A549 (cell line): ENCODE measurements around the gene CLCN3. TPM values are rescaled to one million over a fixed set of nuclear protein-coding genes. Genes with fewer than 3 reads are reported as not detected.

Experiments
- ATAC-seq, 2 experiments: fragments of 200-7000 bp in 1 of 2; fragments of >200 bp in 1 of 2; cut with Nextera tagmentation in 1 of 2; cut with Tn5 transposase in 1 of 2; 3 replicates each; pipeline versions ENCODE4 v1.8.0 to v1.9.1; 2018 to 2020; ENCODE audit warnings: mild to moderate bottlenecking in 1 of 2, moderate library complexity in 1 of 2
- CTCF ChIA-PET: fragments of 300-600 bp; sonication (Branson Sonifier 250); formaldehyde crosslinking; extraction: SDS; loops from one replicate; lab custom pipeline; 2021; ENCODE audit warnings: antibody characterized with exemption, inconsistent platforms; lab: Yijun Ruan, JAX
- POLR2A ChIA-PET: fragments of 350-600 bp; formaldehyde crosslinking; extraction: SDS; loops from one replicate; lab custom pipeline; 2021; ENCODE audit warnings: antibody characterized with exemption, inconsistent platforms; lab: Yijun Ruan, JAX
- DNase-seq, 2 experiments: peaks; one replicate each; pipeline versions ENCODE4 v3.0.0 to v3.0.0-alpha.2; 2011 to 2016; ENCODE audit warnings: low read depth in 1 of 2, low spot score in 1 of 2
- FAIRE-seq: peaks from 2 replicates; lab custom pipeline; 2011; peaks lifted over from hg19 to GRCh38; lab: Jason Lieb, UNC
- H3K27ac ChIP-seq, 2 experiments: fragments of >200 bp; sonication (Bioruptor Twin); formaldehyde crosslinking; 3 replicates each; pipeline ENCODE4 v1.5.1; 2016 to 2017
- H3K4me1 ChIP-seq: fragments of >200 bp; sonication (Bioruptor Twin); formaldehyde crosslinking; 3 replicates; pipeline ENCODE4 v1.6.1; 2016
- H3K4me2 ChIP-seq: fragments of >200 bp; sonication (Bioruptor Twin); formaldehyde crosslinking; 3 replicates; pipeline ENCODE4 v1.6.1; 2016
- H3K4me3 ChIP-seq: fragments of >200 bp; sonication (Bioruptor Twin); formaldehyde crosslinking; 3 replicates; pipeline ENCODE4 v1.5.1; 2016
- H3K9me3 ChIP-seq: fragments of >200 bp; sonication (Bioruptor Twin); formaldehyde crosslinking; 3 replicates; pipeline ENCODE4 v1.6.1; 2016
- CBX8 ChIP-seq: fragments of 200-600 bp; sonication (generic); IDR thresholded peaks from 2 replicates; pipeline ENCODE4 v1.6.1; 2016
- CEBPB ChIP-seq, 2 experiments: fragments of >200 bp in 1 of 2; sonication (Bioruptor Twin) in 1 of 2; formaldehyde crosslinking in 1 of 2; IDR thresholded peaks; 2 replicates each; pipeline ENCODE4 v1.6.1; 2012 to 2016
- CHD4 ChIP-seq: fragments of 200-600 bp; sonication (generic); IDR thresholded peaks from 2 replicates; pipeline ENCODE4 v1.6.1; 2016; ENCODE audit warnings: antibody characterized with exemption, mild to moderate bottlenecking, borderline replicate concordance
- ESRRA ChIP-seq: fragments of 150-350 bp; IDR thresholded peaks from 2 replicates; pipeline ENCODE4 v1.6.1; 2014; ENCODE audit warnings: mild to moderate bottlenecking, low read length, borderline replicate concordance
- FOSL2 ChIP-seq, 2 experiments: fragments of 450-650 bp in 1 of 2; fragments of >200 bp in 1 of 2; sonication (Bioruptor Twin) in 1 of 2; formaldehyde crosslinking; IDR thresholded peaks; 2 replicates each; pipeline versions ENCODE4 v1.5.0 to v1.6.1; 2016 to 2020; ENCODE audit warnings: mild to moderate bottlenecking in 1 of 2, moderate library complexity in 1 of 2
- FOXS1 ChIP-seq: fragments of 250-450 bp; sonication (Bioruptor Pico); IDR thresholded peaks from 2 replicates; pipeline ENCODE4 v1.5.0; 2020; ENCODE audit warnings: mild to moderate bottlenecking, moderate library complexity
- GATA3 ChIP-seq: IDR thresholded peaks from 2 replicates; pipeline ENCODE4 v1.6.1; 2012; ENCODE audit warnings: borderline replicate concordance
- HOXA7 ChIP-seq: fragments of 250-450 bp; sonication (Bioruptor Pico); IDR thresholded peaks from 2 replicates; pipeline ENCODE4 v1.5.0; 2020; ENCODE audit warnings: mild to moderate bottlenecking, moderate library complexity
- JUNB ChIP-seq: fragments of >200 bp; sonication (Bioruptor Twin); formaldehyde crosslinking; IDR thresholded peaks from 2 replicates; pipeline ENCODE4 v1.6.1; 2016
- KDM1A ChIP-seq: fragments of 200-600 bp; sonication (generic); IDR thresholded peaks from 2 replicates; pipeline ENCODE4 v1.6.1; 2016; ENCODE audit warnings: low read depth, mild to moderate bottlenecking
- KDM5A ChIP-seq: fragments of 200-600 bp; sonication (generic); IDR thresholded peaks from 2 replicates; pipeline ENCODE4 v1.6.1; 2016; ENCODE audit warnings: antibody characterized with exemption, mild to moderate bottlenecking
- POLR2A ChIP-seq: IDR thresholded peaks from 2 replicates; pipeline ENCODE4 v1.6.1; 2012; ENCODE audit warnings: mild to moderate bottlenecking, low read length
- RAD21 ChIP-seq, 2 experiments: fragments of >200 bp in 1 of 2; sonication (Bioruptor Twin) in 1 of 2; formaldehyde crosslinking in 1 of 2; IDR thresholded peaks in 1 of 2; conservative IDR thresholded peaks in 1 of 2; 2 replicates in 1 of 2; 3 replicates in 1 of 2; pipeline ENCODE4 v1.6.1; 2012 to 2018; ENCODE audit warnings: inconsistent platforms in 1 of 2
- RFX5 ChIP-seq: fragments of 450-650 bp; IDR thresholded peaks from 2 replicates; pipeline ENCODE4 v1.7.1; 2014; ENCODE audit warnings: antibody characterized with exemption, mild to moderate bottlenecking, moderate library complexity
- RNF2 ChIP-seq: fragments of 200-600 bp; sonication (generic); IDR thresholded peaks from 2 replicates; pipeline ENCODE4 v1.6.1; 2016; ENCODE audit warnings: low read depth, mild to moderate bottlenecking, antibody characterized with exemption, moderate library complexity, borderline replicate concordance
- SMC3 ChIP-seq: fragments of >200 bp; sonication (Bioruptor Twin); formaldehyde crosslinking; IDR thresholded peaks from 3 replicates; pipeline ENCODE4 v1.6.1; 2018; ENCODE audit warnings: inconsistent platforms
- TP53 ChIP-seq: fragments of 250-450 bp; sonication (Bioruptor Pico); IDR thresholded peaks from 2 replicates; pipeline ENCODE4 v1.5.0; 2021; ENCODE audit warnings: mild to moderate bottlenecking, moderate library complexity
- ZNF302 ChIP-seq: fragments of 250-450 bp; sonication (Bioruptor Pico); IDR thresholded peaks from 2 replicates; pipeline ENCODE4 v1.9.0; 2021; ENCODE audit warnings: inconsistent platforms, mild to moderate bottlenecking, moderate library complexity
- ZSCAN20 ChIP-seq: fragments of 250-450 bp; sonication (Bioruptor Pico); IDR thresholded peaks from 2 replicates; pipeline ENCODE4 v1.8.0; 2022; ENCODE audit warnings: mild to moderate bottlenecking, moderate library complexity
- WGBS: methylation state at CpG from one replicate; pipeline ENCODE4 v1.1.6; 2017; ENCODE audit errors: missing lambda C conversion rate; 5-methylcytosine and 5-hydroxymethylcytosine counted together
- polyA plus RNA-seq, 4 experiments: library from polyadenylated mRNA; depleted of rRNA in 3 of 4; stranded (reverse); fragments of >200 nt; fragmentation: RNase III in 1 of 4; extraction: RNeasy Plus Mini Kit Qiagen cat#74134 plus additional on column Dnase treatment in 1 of 4; gene quantifications; 2 replicates in 3 of 4; 3 replicates in 1 of 4; pipeline ENCODE4 v1.2.3, GENCODE V29; 2011 to 2017
- TF ChIP-seq, protein P1 (sequence below): fragments of >200 bp; sonication (Bioruptor Twin); formaldehyde crosslinking; IDR thresholded peaks from 2 replicates; pipeline ENCODE4 v1.6.1; 2016
- TF ChIP-seq, protein P2 (sequence below): IDR thresholded peaks from 2 replicates; pipeline ENCODE4 v1.6.1; 2012

Gene CLCN3
- polyA plus RNA-seq, 2 of the 4 experiments (the other 2 are of a cell fraction) = 18.8 to 53.6 TPM

- H3K9me3 ChIP-seq = no peaks in the 10 kb centered on the region
- TF ChIP-seq RAD21 (conservative IDR thresholded peaks at IDR 0.05 in 1 of 2, IDR thresholded peaks at IDR 0.05 in 1 of 2) = no peak
- no peak for TF ChIP-seq SMC3
- no peak for TF ChIP-seq RFX5
- no peak for TF ChIP-seq HOXA7 (CRISPR knock-in tag)
- TF ChIP-seq ESRRA = no peak
- no peak for TF ChIP-seq GATA3
- no peak for TF ChIP-seq ZSCAN20 (CRISPR knock-in tag)
- DNase-seq (no peak), ATAC-seq (no peak), FAIRE-seq (no peak)
- peaks cover 11% of the 10 kb centered on the region; the same call in 2 of the 3 replicates for H3K4me1 ChIP-seq
- CTCF ChIA-PET = interaction anchor here (1.4 kb wide), 1 partner anchor 11 kb away, joined by 5 read pairs; the partner anchor contains the start of gene NEK1
- H3K27ac ChIP-seq = no peak overlapping the region
- H3K4me3 ChIP-seq = no peak overlapping the region
- H3K4me2 ChIP-seq = no peak overlapping the region
- POLR2A ChIA-PET = no interaction called here
Measured at GRCh38 chr4:169601016-169601771, 19.2 kb upstream of the CLCN3 start.

DNA sequence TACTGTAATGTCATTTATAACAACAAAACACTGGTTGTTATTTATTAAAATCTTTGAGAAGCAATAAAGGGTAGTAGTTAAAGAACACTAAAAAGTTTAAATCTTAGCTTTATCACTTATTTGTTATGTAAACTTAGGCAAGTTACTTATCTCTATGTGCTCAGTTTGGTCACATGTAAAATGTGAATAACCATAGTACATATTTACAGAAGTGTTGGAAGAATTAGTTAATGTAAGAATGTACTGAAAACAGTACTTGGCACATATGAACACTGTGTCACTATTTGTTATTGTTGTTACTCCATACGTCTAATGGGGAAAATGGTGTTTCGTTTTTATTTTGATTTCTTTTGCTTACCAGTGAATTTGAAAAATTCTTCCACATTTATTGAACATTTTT is 17.1 kb upstream of the CLCN3 start:
- FAIRE-seq = no peak
- POLR2A ChIA-PET = no interaction called here
- Histone ChIP-seq H3K27ac (no peak overlapping the region), H3K4me2 (no peak overlapping the region), H3K9me3 (no peaks in the 10 kb centered on the region), H3K4me1 (peaks cover 11% of the 10 kb centered on the region; the same call in 2 of the 3 replicates), H3K4me3 (no peak overlapping the region)
- CTCF ChIA-PET = no interaction called here
- TF ChIP-seq, protein P1, sequence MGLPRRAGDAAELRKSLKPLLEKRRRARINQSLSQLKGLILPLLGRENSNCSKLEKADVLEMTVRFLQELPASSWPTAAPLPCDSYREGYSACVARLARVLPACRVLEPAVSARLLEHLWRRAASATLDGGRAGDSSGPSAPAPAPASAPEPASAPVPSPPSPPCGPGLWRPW = no peak
- TF ChIP-seq JUNB = no peak
- TF ChIP-seq KDM5A = no peak
- no peak for TF ChIP-seq POLR2A
- no peak for TF ChIP-seq KDM1A
- no peak for TF ChIP-seq ZNF302 (CRISPR knock-in tag)
- TF ChIP-seq ZSCAN20 (CRISPR knock-in tag) = no peak
- TF ChIP-seq, protein P2, sequence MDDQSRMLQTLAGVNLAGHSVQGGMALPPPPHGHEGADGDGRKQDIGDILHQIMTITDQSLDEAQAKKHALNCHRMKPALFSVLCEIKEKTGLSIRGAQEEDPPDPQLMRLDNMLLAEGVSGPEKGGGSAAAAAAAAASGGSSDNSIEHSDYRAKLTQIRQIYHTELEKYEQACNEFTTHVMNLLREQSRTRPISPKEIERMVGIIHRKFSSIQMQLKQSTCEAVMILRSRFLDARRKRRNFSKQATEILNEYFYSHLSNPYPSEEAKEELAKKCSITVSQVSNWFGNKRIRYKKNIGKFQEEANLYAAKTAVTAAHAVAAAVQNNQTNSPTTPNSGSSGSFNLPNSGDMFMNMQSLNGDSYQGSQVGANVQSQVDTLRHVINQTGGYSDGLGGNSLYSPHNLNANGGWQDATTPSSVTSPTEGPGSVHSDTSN = no peak
- no peak for TF ChIP-seq CHD4
- TF ChIP-seq CBX8 = no peak
- TF ChIP-seq RFX5 = no peak
- TF ChIP-seq TP53 (CRISPR knock-in tag) = no peak
- no peak for TF ChIP-seq FOXS1 (CRISPR knock-in tag)
- no peak for TF ChIP-seq SMC3
- no peak for TF ChIP-seq RNF2
- no peak for TF ChIP-seq FOSL2 (IDR thresholded peaks at IDR 0.05)
- TF ChIP-seq FOSL2 (CRISPR knock-in tag; IDR thresholded peaks at IDR 0.05) = no peak
- 88% methylated on average over 2 of the region's 2 CpGs for WGBS
- ATAC-seq = no peak
- no peak for DNase-seq

- peaks cover 11% of the 10 kb centered on the region; the same call in 2 of the 3 replicates for H3K4me1 ChIP-seq
- peak overlapping the region in 1 of 2 experiments; percentile 59; a peak in 2 of 6 replicates for H3K27ac ChIP-seq
- no peak for TF ChIP-seq FOSL2 (IDR thresholded peaks at IDR 0.05)
- peak; percentile 47 for TF ChIP-seq FOSL2 (CRISPR knock-in tag; IDR thresholded peaks at IDR 0.05)
- no peak for TF ChIP-seq CEBPB (IDR thresholded peaks at IDR 0.05)
- CTCF ChIA-PET = no interaction called here
- peak; percentile 5 to 23 for DNase-seq
- ATAC-seq = peak in 1 of 2 experiments; percentile 53; a peak in 2 of 6 replicates
- H3K4me2 ChIP-seq = 0 out of 3 replicates have a peak overlapping the region, but pooled peaks have one; percentile 9
- POLR2A ChIA-PET = no interaction called here
- H3K9me3 ChIP-seq = no peaks in the 10 kb centered on the region
- 90% methylated on average over 1 of the region's 1 CpG for WGBS
- FAIRE-seq = no peak
- no peak overlapping the region for H3K4me3 ChIP-seq
Measured at GRCh38 chr4:169604131-169604900, 16.1 kb upstream of the CLCN3 start.
